GM12875 (cell line): Measurements from ENCODE around the gene MRPL46.

Source experiments
- H3K4me3 ChIP-seq: one replicate; pipeline ENCODE4 v1.5.1; 2011; ENCODE audit warnings: low read depth, low read length, control low read depth
- CTCF ChIP-seq: IDR thresholded peaks from 2 replicates; pipeline ENCODE4 v1.5.1; 2011; ENCODE audit warnings: low read depth, mild to moderate bottlenecking, control low read depth, inconsistent platforms, low read length, moderate library complexity, borderline replicate concordance; ENCODE audit not compliant: insufficient read depth

Gene MRPL46

GRCh38 chr15:88467073-88467934 lies at the start of gene MRPL46, which contains the start of gene MRPS11:
Gene MRPL46 (minus strand): TSS chr15:88467388. CDS start chr15:88467377, 11 bp downstream.
Gene MRPS11 (plus strand): TSS chr15:88467708. CDS start chr15:88467718, 10 bp downstream.
- no peak for TF ChIP-seq CTCF
- H3K4me3 ChIP-seq = peak within 1 kb of the TSS; percentile 97

GRCh38 chr15:88513195-88513594 lies 46.0 kb upstream of the MRPL46 start:
- no peak overlapping the region for H3K4me3 ChIP-seq
- no peak for TF ChIP-seq CTCF

GRCh38 chr15:88512601-88513000 lies 45.4 kb upstream of the MRPL46 start:
- TF ChIP-seq CTCF = no peak
- no peak overlapping the region for H3K4me3 ChIP-seq

GRCh38 chr15:88512078-88512477 lies 44.9 kb upstream of the MRPL46 start:
- no peak overlapping the region for H3K4me3 ChIP-seq
- TF ChIP-seq CTCF = no peak

- no peak overlapping the region for H3K4me3 ChIP-seq
- no peak for TF ChIP-seq CTCF
Observed at GRCh38 chr15:88511161-88511560, 44.0 kb upstream of the MRPL46 start.

GRCh38 chr15:88509964-88510363 lies 42.8 kb upstream of the MRPL46 start:
- H3K4me3 ChIP-seq = no peak overlapping the region
- TF ChIP-seq CTCF = no peak

GRCh38 chr15:88509321-88509720 lies 42.1 kb upstream of the MRPL46 start:
- peak overlapping the region; percentile 5 for H3K4me3 ChIP-seq
- no peak for TF ChIP-seq CTCF
